NCI-H2196 treated with DMSO at 0.1 percent for 48 hours (cell line): Measurements from ENCODE around the gene NOXO1.
A peak's percentile ranks its signal among the peaks of the same experiment; 100 is the strongest.
"Not testable (repeated sequence)": the region's sequence is repeated elsewhere in the genome, so short reads cannot be mapped to it uniquely, and the experiment has no call there.

Source experiments
- DNase-seq: peaks from one replicate; lab custom pipeline; 2025; ENCODE audit not compliant: unreplicated experiment; lab: John Stamatoyannopoulos, UW

Gene NOXO1

DNA sequence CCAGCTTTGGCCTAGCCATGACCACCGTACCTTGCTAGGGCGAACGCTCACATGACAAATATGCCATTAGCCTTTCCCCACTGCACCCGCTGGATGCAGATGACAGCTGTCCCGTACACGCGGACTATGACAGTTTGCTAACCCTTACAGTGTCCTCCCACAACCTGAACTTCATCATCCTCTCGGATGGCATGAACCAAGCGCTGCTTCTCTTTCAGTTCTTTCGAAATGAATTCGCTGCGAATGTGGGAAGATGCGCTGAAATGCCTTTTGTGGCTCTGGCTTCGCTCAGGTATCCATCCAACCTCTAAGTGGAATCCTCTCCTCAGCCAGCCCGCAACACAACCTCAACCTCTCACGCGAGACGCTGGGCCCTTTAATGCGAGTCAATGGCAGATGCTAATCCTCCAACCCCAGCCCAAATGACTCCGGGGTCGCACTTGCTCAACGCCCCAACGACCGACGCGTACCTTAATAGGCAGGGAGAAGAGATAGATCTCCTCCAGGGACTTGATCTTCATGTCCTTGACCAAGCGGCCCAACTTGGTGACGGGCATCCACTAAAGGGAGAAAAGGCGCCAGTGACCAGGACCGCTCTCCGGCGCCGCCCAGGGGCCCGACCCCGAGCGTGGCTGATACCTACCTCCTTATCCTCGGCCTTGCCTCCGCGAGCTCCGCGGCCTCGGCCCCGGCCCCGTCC, 17.3 kb downstream of the NOXO1 start:
- DNase-seq = no peak

DNA sequence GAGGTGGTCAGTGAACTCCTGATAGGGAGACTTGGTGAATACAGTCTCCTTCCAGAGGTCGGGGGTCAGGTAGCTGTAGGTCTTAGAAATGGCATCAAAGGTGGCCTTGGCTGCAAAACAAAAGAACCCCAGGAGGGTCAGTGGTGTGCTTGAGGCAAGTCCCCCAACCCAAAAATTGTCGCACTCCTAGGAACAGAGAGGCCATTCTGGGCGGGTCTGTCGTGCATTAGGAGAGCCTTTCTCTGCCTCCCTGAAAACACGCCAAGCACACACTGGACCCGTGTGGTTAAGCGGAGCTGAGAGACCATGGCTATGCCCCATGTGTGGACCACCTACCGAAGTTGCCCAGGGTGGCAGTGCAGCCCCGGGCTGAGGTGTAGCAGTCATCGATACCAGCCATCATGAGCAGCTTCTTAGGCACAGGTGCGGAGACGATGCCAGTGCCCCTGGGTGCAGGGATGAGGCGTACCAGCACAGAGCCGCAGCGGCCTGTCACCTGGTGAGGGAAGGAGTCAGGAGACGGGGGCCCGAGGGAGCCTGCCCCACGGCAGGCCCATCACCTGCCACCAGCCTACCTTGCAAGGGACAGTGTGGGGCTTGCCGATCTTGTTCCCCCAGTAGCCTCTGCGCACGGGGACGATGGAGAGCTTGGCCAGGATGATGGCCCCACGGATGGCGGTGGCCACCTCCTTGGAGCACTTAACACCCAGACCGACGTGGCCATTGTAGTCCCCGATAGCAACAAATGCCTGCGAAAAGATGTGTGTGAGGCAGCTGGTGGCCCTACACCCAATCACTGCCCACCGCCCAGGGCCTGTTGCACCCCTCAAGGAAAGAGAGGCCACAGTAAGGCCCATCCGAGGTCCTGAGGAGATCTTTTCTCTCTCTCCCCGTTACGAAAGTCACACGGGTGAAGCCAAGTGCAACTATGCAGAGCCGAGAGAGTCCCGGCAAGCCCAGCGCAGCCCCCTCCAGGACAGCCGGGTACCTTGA, 18.8 kb downstream of the NOXO1 start:
- DNase-seq = not testable (repeated sequence)

DNA sequence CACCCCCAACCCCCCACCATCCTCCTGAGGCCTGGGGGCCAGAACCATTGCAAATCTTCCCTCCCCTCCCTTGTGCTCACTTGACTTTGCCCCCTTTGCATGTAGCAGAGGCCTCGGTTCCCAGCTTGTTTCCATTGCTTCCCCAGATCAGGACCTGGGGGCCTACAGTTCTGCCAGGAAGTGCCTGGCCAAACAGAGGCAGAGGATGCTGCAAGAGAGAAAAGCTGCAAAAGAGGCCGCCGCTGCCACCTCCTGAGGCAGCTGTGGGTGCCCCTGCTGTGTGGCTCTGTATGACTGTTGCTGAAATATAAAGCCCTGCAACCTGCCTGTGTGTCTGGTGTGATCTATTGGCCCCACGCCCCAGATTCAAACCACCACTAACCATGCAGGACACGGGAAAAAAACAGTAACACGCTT, 19.6 kb downstream of the NOXO1 start:
- DNase-seq = no peak

DNA sequence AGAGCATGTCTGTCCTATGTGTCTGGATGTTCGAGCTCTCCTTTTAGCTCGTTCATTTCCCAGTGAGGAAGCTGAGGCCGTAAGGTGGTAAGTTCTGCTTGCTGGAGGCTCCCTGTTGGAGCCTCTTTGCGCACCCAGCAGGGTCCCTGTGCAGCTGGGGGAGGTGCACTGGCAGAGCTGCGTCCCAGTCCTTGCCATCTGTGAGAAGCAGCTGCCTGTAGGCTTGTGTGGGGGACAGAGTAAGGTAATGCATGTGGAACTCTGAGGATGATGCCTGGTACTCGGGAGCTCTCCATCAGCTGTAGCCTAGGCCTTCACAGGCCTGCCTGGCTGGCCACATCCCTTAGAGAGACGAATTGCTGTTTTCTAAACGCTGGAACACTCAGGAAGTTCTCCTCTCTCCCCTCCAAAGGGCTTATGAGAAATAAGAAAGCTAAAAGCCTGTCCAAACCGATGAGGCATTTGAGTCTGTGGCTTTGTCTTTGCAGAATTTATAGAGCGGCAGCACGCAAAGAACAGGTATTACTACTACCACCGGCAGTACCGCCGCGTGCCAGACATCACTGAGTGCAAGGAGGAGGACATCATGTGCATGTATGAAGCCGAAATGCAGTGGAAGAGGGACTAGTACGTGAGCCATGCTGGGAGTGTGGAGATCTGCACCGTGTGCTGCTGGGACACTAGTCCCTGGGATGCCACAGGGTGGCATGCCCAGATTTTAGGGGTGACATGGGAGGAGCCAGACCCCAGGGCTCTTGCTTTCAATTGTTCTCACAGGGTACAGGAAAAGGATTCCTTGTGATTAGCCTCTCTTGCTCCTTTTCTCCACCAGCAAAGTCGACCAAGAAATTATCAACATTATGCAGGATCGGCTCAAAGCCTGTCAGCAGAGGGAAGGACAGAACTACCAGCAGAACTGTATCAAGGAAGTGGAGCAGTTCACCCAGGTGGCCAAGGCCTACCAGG, 20.3 kb downstream of the NOXO1 start:
- DNase-seq = no peak

DNA sequence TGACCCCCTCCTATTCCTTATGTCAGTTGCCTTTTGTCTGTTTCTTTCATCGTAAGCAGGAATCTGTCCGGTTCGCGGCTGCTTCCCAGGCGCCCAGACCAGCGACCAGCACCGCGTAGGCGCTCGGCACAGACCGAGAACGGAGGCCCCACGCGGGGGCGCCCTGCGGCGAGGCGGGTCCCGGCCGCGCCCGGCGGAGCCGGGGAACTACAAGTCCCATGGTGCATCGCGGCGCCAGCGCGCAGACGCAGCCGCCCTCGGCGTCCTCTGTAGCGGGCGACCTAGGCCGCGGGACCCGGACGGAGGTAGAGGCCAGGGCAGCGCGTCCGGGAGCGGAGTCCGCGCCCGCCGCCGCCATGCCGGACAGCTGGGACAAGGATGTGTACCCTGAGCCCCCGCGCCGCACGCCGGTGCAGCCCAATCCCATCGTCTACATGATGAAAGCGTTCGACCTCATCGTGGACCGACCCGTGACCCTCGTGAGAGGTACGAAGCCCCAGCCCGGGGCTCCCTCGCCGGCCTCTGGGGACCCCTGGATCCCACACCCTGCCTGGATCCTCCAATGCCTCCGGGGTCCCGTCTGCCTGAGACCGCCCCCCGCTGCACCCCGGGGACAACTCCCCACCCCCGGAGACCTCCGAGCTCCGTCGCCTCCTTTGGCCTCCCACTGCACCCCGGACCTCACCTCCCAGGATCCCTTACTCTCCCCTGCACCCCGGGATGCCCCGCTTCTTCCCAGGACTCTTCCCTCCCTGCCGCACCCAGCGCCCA, 21.8 kb downstream of the NOXO1 start, which contains the start of gene NDUFB10:
NDUFB10 (plus strand) TSS at position 270 of the 771 bp plus-strand sequence; CDS start at position 357, 87 bp downstream.
- peak; percentile 64 for DNase-seq

DNA sequence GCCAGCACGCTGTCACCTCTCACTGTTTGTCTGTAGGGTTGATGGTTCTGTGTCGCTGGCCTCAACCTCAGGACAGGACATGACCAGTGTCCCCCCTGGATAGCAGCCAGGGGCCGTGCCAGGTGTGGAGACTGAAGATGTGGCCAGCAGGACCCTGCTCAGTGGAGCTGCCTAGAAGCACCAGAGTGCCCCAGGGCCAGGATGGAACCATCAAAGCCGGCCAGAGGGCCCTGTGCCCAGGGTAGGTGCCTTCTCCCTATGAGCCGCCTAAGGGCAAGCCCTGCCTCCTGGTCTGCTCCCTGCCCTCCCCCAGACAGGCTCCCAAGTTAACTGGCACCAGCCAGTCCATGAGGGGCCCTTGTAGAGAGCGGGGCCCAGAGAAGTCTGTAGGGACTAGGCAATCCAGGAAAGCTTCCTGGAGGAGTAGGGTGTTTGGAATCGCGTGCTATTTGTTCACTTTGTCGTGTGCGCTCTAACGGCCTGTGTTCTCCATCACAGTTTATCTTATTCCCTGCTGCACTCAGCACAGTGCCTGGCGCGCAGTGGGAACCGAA, 22.5 kb downstream of the NOXO1 start:
- no peak for DNase-seq

DNA sequence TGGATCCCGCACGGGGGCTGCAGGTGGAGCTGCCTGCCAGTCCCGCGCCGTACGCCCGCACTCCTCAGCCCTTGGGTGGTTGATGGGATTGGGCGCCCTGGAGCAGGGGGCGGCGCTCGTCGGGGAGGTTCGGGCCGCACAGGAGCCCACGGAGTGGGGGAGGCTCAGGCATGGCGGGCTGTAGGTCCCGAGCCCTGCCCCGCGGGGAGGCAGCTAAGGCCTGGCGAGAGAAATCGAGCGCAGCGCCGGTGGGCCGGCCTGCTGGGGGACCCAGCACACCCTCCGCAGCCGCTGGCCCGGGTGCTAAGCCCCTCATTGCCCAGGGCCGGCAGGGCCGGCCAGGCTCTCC, 23.2 kb downstream of the NOXO1 start:
- DNase-seq = not testable (repeated sequence)

DNA sequence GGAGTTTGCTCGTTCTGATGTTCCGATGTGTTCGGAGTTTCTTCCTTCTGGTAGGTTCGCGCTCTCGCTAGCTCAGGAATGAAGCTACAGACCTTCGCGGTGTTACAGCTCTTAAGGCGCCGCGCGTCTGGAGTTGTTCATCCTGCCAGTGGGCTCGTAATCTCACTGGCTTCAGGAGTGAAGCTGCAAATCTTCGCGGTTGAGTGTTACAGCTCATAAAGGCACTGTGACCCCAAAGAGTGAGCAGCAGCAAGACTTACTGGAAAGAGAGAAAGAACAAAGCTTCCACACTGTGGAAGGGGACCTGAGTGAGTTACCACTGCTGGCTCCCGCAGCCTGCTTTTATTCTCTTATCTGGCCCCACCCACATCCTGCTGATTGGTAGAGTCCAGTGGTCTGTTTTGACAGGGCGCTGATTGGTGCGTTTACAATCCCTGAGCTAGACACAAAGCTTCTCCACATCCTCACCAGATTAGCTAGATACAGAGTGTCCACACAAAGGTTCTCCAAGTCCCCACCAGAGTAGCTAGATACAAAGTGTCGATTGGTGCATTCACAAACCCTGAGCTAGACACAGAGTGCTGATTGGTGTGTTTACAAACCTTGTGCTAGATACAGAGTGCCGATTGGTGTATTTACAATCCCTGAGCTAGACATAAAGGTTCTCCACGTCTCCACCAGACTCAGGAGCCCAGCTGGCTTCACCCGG, 23.7 kb downstream of the NOXO1 start:
- not testable (repeated sequence) for DNase-seq

DNA sequence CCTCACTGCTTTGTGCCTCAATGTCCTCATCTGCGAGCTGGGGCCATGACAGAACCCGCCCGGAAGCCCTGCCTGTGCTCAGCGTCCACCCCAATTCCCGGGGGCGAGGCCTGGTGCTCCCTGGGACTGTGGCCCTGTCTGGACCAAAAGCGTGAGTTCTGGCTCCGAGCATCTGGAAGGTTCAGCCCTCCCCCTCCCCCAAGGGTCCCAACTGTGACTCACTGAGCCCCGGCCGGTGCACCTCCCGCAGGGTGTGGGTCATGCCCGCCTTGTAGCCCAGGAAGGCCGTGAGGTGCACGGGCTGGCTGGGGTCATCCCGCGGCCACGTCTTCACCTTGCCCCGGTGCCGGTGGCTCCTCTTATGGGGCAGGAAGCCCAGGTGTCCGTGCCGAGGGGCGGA, 27.5 kb downstream of the NOXO1 start:
- DNase-seq = no peak

DNA sequence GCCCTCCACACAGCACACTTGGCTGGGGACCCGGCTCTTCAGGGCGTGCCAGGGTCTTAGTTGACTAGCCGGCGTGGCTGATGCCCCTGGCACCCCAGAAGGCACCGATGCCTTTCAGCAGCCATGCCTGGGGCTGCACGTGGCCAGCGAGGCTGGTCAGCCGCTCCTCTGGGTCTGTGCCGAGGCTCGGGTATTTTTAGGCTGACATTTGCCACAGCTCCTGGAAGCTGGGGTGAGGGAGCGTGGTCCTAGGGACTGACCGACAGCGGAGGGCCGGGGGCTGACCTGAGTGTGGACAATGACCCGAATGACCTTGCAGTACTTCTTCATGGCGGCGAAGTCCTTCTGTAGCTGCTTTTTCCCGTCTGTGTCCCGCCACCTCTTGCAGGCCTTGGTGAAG, 30.7 kb downstream of the NOXO1 start:
- DNase-seq = no peak

DNA sequence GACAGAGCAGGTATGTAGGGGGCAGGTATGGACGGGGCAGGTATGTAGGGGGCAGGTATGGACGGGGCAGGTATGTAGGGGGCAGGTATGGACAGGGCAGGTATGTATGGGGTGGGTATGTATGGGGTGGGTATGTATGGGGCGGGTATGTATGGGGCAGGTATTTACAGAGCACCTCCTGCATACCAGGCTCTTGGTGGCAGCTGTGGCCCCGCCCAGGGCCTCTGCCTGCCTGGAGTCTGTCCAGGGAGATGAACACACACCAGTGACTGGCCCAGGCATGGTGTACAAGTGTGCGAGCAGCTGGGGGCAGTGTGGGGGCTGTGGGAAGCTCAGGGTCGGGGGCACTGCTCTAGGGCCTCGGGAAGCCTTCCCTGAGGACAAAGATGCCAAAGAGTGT, 31.2 kb downstream of the NOXO1 start:
- no peak for DNase-seq

DNA sequence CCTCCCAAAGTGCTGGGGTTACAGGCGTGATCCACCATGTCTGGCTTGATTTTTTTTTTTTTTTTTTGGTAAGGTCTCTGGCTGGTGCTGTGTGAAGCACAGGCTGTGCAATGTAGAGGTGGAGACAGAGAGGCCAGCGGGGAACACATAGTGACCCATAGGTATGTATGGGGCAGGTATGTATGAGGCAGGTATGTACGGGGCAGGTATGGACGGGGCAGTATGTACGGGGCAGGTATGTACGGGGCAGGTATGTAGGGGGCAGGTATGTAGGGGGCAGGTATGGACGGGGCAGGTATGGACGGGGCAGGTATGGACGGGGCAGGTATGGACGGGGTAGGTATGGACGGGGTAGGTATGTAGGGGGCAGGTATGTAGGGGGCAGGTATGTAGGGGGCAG, 31.8 kb downstream of the NOXO1 start:
- DNase-seq = no peak

DNA sequence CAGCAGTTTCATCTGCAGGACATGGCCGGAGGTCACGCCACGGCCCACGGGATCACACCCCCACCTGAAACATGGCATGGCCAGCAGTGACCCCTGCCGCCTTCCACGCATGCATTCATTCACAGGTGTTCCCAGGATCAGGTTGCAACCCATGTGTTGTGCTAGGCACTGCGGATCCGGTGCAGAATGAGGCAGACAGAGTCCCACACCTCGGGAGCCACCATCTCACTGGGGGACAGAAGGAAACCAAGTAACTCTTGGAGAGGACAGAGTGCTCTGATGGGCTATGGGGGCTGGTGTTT, 33.9 kb downstream of the NOXO1 start:
- DNase-seq = no peak

DNA sequence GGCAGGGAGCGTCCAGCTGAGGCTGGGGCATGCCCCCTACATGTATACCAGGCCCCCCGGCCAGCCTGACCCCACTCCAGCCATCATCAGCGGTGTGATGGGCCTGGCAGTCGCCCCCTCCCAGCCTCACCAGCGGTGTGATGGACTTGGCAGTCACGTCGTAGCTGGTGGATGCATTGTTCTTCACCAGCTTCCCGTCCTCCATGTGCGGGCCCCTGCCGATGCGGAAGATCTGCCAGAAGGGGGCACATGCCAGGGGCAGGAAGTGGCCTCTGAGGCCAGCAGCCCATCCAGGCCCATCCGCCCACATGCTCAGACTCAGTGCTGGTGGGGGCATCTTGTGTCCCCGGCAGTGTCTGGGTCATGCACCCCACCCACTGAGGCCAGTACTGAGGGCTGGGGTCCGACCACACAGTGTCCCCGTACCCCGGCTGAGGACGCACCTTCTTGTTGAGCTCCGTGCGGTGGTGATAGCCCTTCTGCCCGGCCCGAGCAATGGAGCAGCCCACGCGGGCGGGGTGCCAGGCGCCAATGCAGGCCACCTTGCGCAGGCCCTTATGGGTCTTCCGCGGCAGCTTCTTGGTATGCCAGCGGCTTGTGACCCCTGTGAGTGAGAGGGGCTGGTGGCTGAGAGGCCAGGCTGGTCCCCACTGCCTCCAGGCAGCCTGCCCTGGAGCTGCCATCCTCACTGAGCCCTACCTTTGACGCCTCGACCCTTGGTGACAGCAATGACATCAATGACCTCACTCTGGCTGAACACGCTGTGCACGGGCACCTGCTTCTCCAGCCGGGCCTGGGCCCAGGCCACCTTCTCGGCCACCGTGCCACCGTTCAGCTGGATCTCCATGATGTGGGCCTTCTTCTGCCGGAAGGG, 34.5 kb downstream of the NOXO1 start:
- DNase-seq = no peak

DNA sequence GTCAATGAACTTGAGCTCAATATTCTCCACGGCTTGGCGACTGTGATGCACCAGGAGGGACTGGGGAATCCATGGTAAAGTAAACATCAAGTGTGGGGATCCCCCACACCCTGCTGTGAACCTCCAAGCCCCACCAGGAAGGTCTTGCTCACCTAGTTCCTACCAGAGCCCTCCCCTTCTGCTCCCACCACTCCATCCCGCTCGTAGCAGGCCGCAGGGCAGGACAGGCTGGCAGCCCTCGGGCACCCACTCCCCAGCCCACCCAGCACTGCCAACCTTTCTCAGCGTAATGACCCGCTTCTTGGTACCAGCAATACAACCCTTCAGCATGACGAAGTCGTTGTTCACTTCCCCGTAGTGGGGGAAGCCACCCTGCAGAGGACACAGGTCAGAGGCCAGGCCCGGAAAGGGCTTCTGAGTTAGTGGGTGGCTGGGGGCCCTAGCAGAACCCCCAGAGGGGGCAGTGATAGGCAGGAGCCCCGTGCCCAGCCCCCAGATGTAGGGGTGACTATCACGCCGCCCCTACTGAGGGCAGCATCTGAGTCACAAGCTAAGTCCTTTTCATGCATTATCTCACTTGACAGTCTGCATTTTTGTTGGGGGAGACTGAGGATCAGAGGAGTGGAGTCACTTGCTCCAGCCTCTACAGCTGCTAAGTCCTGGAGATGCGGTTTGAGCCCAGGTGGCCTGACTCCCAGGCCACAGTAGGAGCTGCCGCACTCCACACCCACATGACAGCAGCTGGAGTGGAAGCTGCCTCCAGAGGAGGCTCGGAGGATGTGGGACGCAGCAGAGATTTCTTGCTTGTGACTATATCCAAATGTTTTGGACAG, 35.5 kb downstream of the NOXO1 start:
- no peak for DNase-seq

DNA sequence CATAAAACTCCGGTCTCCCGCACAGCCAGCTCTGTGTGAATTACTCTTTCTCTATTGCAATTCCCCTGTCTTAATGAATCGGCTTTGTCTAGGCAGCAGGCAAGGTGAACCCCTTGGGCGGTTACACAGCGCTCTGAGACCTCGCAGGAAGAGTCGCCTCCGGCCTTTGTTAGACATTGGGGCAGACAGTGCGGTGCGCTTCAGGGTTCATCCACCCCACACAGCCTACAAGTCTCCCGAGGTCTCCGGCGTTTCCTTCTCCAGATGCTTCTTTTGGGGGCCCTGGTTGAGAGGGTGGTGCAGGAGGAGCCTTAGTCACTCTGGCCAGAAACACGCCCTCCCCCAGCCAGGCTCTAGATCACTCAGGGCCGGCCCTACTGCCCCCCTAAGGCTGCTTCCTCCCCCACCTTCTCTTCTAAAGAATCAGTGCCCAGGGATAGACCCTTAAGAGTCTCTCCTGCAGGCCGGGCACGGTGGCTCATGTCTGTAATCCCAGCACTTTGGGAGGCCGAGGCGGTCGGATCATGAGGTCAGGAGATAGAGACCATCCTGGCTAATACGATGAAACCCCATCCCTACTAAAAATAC, 36.6 kb downstream of the NOXO1 start:
- DNase-seq = no peak
